Testis (tissue), 2 donors: ENCODE results near the gene CHST8.

Source experiments
- CTCF ChIP-seq, 3 experiments: fragments of 450-650 bp in 2 of 3; fragments of 200-600 bp in 1 of 3; sonication (generic) in 1 of 3; IDR thresholded peaks; one replicate each; pipeline ENCODE4 v1.5.1; 2016 to 2019; ENCODE audit warnings: antibody characterized with exemption in 3 of 3, mild to moderate bottlenecking in 2 of 3, moderate library complexity in 1 of 3
- POLR2A ChIP-seq: fragments of 450-650 bp; IDR thresholded peaks from one replicate; pipeline ENCODE4 v1.6.1; 2017; ENCODE audit warnings: antibody characterized with exemption, mild to moderate bottlenecking, moderate library complexity

DNA sequence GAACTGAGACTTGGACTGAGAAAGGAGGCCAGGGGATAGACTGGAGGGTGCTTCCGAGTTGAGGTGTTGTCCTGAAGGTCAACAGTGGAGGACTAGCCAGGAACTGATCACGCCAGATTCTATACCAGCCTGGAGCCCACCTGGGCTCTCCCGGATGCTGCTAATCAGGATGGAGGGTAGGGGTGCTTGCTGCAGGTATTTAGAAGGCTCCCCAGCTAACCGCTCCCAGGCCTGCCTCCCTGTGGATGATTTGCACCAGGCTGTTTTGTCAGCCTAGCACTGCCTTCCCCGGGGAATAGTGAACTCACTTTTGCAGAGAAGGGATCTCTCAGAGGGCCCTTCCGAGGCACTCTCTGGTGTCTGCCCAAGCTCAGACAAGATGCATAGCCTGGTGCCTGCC lies 114.4 kb downstream of the CHST8 start:
- no peak for TF ChIP-seq CTCF (IDR thresholded peaks at IDR 0.05)
- TF ChIP-seq POLR2A, result no peak
